CD4-positive, alpha-beta T cell (primary cell): ENCODE results near the gene BRD1. TPM values are rescaled to one million over a fixed set of nuclear protein-coding genes. Genes with fewer than 3 reads are reported as not detected.
A peak's percentile ranks its signal among the peaks of the same experiment; 100 is the strongest.

ENCODE experiments used
- ATAC-seq: fragments of 200-7000 bp; cut with Tn5 transposase; one replicate; pipeline ENCODE4 v1.10.0; 2022; ENCODE audit warnings: mild to moderate bottlenecking; ENCODE audit not compliant: poor library complexity
- CTCF ChIA-PET: fragments of 350-600 bp; sonication (Branson Sonifier 250); formaldehyde crosslinking; loops from one replicate; lab custom pipeline; 2021; ENCODE audit warnings: antibody characterized with exemption, inconsistent platforms; lab: Charles Lee
- POLR2A ChIA-PET: fragments of 350-600 bp; sonication (Branson Sonifier 250); formaldehyde crosslinking; loops from one replicate; lab custom pipeline; 2021; ENCODE audit warnings: antibody characterized with exemption, inconsistent platforms; lab: Charles Lee
- DNase-seq, 14 experiments: peaks; one replicate each; pipeline ENCODE4 v3.0.0-alpha.2; 2013 to 2020; ENCODE audit warnings: mixed read lengths in 2 of 14
- H3K27ac ChIP-seq, 2 donors: one replicate each; pipeline versions ENCODE4 v1.5.1 to v1.7.0; 2013; ENCODE audit warnings: low read length in 2 of 2, low read depth in 1 of 2, mild to moderate bottlenecking in 1 of 2
- H3K27me3 ChIP-seq, 2 experiments: 1 replicate in 1 of 2; 2 replicates in 1 of 2; pipeline versions ENCODE4 v1.6.1 to v1.7.0; 2013; ENCODE audit warnings: low read length in 2 of 2, control low read depth in 1 of 2, mild to moderate bottlenecking in 1 of 2, moderate library complexity in 1 of 2; ENCODE audit not compliant: insufficient read depth in 2 of 2, control insufficient read depth in 1 of 2
- H3K36me3 ChIP-seq: one replicate; pipeline ENCODE4 v1.6.1; 2013; ENCODE audit warnings: low read length, control low read depth; ENCODE audit not compliant: insufficient read depth
- H3K4me1 ChIP-seq: one replicate; pipeline ENCODE4 v1.6.1; 2013; ENCODE audit warnings: low read length, control low read depth; ENCODE audit not compliant: insufficient read depth
- H3K4me3 ChIP-seq: one replicate; pipeline ENCODE4 v1.5.1; 2013; ENCODE audit warnings: mild to moderate bottlenecking, low read length, moderate library complexity
- H3K9me3 ChIP-seq, 2 experiments: 1 replicate in 1 of 2; 2 replicates in 1 of 2; pipeline versions ENCODE4 v1.6.1 to v1.7.0; 2013; ENCODE audit warnings: low read length in 2 of 2, mild to moderate bottlenecking in 2 of 2, control low read depth in 1 of 2, moderate library complexity in 1 of 2; ENCODE audit not compliant: control insufficient read depth in 1 of 2, insufficient read depth in 1 of 2
- H3K27ac Mint-ChIP-seq: one replicate; pipeline ENCODE4 v1.8.0; 2020; ENCODE audit warnings: mixed read lengths
- H3K27me3 Mint-ChIP-seq: one replicate; pipeline ENCODE4 v1.8.0; 2021; ENCODE audit warnings: mixed read lengths
- H3K36me3 Mint-ChIP-seq: one replicate; pipeline ENCODE4 v1.8.0; 2021; ENCODE audit warnings: low read depth, mixed read lengths
- H3K4me1 Mint-ChIP-seq: one replicate; pipeline ENCODE4 v1.8.0; 2021; ENCODE audit warnings: low read depth, mixed read lengths
- H3K4me3 Mint-ChIP-seq: one replicate; pipeline ENCODE4 v1.8.0; 2020; ENCODE audit warnings: mild to moderate bottlenecking, mixed read lengths
- H3K9me3 Mint-ChIP-seq: one replicate; pipeline ENCODE4 v1.8.0; 2020; ENCODE audit warnings: mixed read lengths
- CTCF ChIP-seq: fragments of 200-600 bp; IDR thresholded peaks from one replicate; pipeline ENCODE4 v1.8.0; 2022; ENCODE audit warnings: antibody characterized with exemption, mild to moderate bottlenecking
- intact Hi-C, 2 experiments: fragments of 100-400 bp; cut with DNase I in 1 of 2; cut with micrococcal nuclease in 1 of 2; formaldehyde crosslinking; loops; one replicate each; pipeline versions ENCODE4 v1.15.1 to v1.9.0; 2023 to 2025; cut with DNase I, micrococcal nuclease
- total RNA-seq, 174 experiments: library from RNA in 2 of 174; stranded (reverse) in 2 of 174; gene quantifications; one replicate each; pipeline ENCODE4 v1.2.3 and lab custom pipeline; 2021 to 2026

BRD1 gene
- total RNA-seq, 2 experiments from 2014 or later: 129 to 130 TPM

- DNase-seq (no peak), ATAC-seq (no peak)
- Mint-ChIP-seq H3K27me3 (no peaks in the 10 kb centered on the region), H3K9me3 (no peaks in the 10 kb centered on the region), H3K4me3 (no peak overlapping the region), H3K27ac (peak overlapping the region; percentile 27), H3K4me1 (no peaks in the 10 kb centered on the region), H3K36me3 (peaks cover 57% of the 10 kb centered on the region)
- Histone ChIP-seq H3K9me3 (no peaks in the 10 kb centered on the region), H3K4me1 (peaks cover 18% of the 10 kb centered on the region), H3K27me3 (no peaks in the 10 kb centered on the region), H3K36me3 (peaks cover 54% of the 10 kb centered on the region), H3K27ac (no peak overlapping the region), H3K4me3 (no peak overlapping the region)
- CTCF ChIA-PET: no interaction called here
- no peak for TF ChIP-seq CTCF
- intact Hi-C loops: no loop called here
- POLR2A ChIA-PET: no interaction called here
Observed at GRCh38 chr22:49774046-49774445, 53.6 kb downstream of the BRD1 start.

- Histone ChIP-seq H3K9me3 (no peaks in the 10 kb centered on the region), H3K4me1 (peaks cover 18% of the 10 kb centered on the region), H3K27me3 (no peaks in the 10 kb centered on the region), H3K36me3 (peaks cover 54% of the 10 kb centered on the region), H3K27ac (no peak overlapping the region), H3K4me3 (no peak overlapping the region)
- no peak for TF ChIP-seq CTCF
- H3K4me1 Mint-ChIP-seq: no peaks in the 10 kb centered on the region
- intact Hi-C loops: no loop called here
- H3K9me3 Mint-ChIP-seq: no peaks in the 10 kb centered on the region
- no peak overlapping the region for H3K27ac Mint-ChIP-seq
- ChIA-PET POLR2A (no interaction called here), CTCF (no interaction called here)
- no peak for ATAC-seq
- peaks cover 55% of the 10 kb centered on the region for H3K36me3 Mint-ChIP-seq
- H3K4me3 Mint-ChIP-seq: no peak overlapping the region
- H3K27me3 Mint-ChIP-seq: no peaks in the 10 kb centered on the region
- DNase-seq: no peak
Observed at GRCh38 chr22:49773531-49773930, 54.1 kb downstream of the BRD1 start.

- no peaks in the 10 kb centered on the region for H3K9me3 Mint-ChIP-seq
- DNase-seq (peak in 1 of 14 experiments; percentile 22), ATAC-seq (no peak)
- intact Hi-C loops: no loop called here
- TF ChIP-seq CTCF: no peak
- no peaks in the 10 kb centered on the region for H3K27me3 Mint-ChIP-seq
- ChIA-PET CTCF (no interaction called here), POLR2A (interaction anchor here (1.6 kb wide), 1 partner anchor 153 kb away, joined by 3 read pairs; no protein-coding TSS in a partner anchor)
- H3K4me1 ChIP-seq: peaks cover 18% of the 10 kb centered on the region
- peaks cover 49% of the 10 kb centered on the region for H3K36me3 ChIP-seq
- no peaks in the 10 kb centered on the region for H3K9me3 ChIP-seq
- H3K4me3 ChIP-seq: no peak overlapping the region
- no peak overlapping the region for H3K4me3 Mint-ChIP-seq
- H3K27me3 ChIP-seq: no peaks in the 10 kb centered on the region
- H3K4me1 Mint-ChIP-seq: no peaks in the 10 kb centered on the region
- peaks cover 47% of the 10 kb centered on the region for H3K36me3 Mint-ChIP-seq
- peak overlapping the region; percentile 14 for H3K27ac Mint-ChIP-seq
- H3K27ac ChIP-seq: no peak overlapping the region
Observed at GRCh38 chr22:49772692-49773091, 55.0 kb downstream of the BRD1 start.
